Subcutaneous adipose tissue (tissue), 4 donors: ENCODE measurements around the gene LRRC7. TPM values are rescaled to one million over a fixed set of nuclear protein-coding genes. Genes with fewer than 3 reads are reported as not detected.

Source experiments
- CTCF ChIP-seq: fragments of 450-650 bp; IDR thresholded peaks from one replicate; pipeline ENCODE4 v1.5.1; 2016; ENCODE audit warnings: low read depth, mild to moderate bottlenecking, control low read depth, antibody characterized with exemption, moderate library complexity
- total RNA-seq, 4 donors: library from RNA; depleted of rRNA; stranded (reverse); fragments of >200 nt; gene quantifications; one replicate each; pipeline ENCODE4 v1.1.0, GENCODE V29; 2016

Gene LRRC7
- total RNA-seq, 4 donors from 2014 or later: not detected

DNA sequence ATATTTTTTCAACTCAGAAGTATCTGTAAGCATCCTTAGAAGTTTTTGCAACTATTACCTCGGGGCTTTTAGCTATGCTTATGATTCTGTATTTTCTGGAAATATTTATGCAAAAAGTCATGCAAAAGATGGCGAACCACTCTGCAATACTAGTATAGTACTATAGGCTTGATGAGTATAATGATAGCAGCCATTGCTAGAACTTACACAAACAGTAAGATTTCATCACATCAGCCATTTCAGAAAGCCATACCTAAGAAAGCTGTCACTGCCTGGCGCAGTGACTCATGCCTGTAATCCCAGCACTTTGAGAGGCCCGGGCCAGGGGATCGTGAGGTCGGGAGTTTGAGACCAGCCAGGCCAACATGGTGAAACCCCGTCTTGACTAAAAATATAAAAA, 227.1 kb downstream of the LRRC7 start:
- no peak for TF ChIP-seq CTCF

- TF ChIP-seq CTCF: no peak
Observed at GRCh38 chr1:69814926-69815325, 247.2 kb downstream of the LRRC7 start.

DNA sequence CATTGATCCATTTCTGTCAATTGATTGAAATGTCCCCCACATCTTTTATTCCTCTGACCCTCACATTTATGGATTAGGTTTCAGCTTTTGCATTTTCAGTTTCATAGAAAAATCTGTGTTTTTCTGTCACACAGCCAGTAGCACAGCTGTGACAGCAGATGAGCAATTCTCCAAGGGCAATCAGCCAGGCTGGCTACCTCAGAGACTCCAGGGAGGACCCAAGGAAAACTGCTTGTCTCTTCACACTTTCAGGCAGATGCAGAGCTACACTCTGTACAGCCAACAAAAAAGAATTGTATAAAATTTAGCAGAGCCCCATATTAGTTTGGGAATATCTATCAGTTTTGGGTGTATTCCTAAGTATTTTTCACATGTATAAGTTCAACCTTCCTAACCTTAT, 257.2 kb downstream of the LRRC7 start:
- TF ChIP-seq CTCF: no peak

DNA sequence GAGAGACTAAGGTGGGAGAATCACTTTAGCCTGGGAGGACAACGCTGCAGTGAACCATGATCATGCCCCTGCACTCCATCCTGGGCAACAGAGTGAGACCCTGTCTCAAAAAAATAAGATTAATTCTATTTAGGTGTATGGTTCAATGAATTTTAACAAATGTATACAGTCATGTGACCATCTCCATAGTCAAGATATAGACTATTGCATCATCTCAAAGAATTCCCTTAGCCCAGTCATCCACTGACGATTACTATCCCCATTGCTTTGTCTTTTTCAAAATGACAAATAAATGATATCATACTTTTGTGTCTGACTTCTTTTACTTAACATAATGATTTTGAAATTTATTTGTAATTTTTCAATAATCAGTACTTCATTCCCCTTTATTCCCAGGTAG, 260.0 kb downstream of the LRRC7 start:
- no peak for TF ChIP-seq CTCF

DNA sequence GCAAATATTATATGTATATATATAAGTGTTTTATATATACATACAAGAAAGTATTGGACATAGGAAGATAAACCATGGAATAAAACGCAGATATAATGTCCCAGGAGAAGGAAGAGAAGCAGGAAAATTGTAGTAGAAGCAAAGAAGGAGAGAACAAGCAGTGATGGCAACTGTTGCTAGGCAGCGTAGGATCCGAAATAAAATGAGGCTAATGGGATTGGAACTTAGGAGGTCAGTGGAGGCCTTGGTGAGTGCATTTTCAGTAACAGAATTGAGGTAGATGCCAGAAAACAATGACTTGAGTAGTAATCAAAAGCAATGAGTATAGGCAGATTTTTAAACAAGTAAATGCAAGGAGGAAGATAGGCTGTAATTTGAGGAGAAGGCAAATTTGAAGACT, 265.8 kb downstream of the LRRC7 start:
- TF ChIP-seq CTCF: no peak

GRCh38 chr1:69834336-69834735, 266.6 kb downstream of the LRRC7 start:
- no peak for TF ChIP-seq CTCF

DNA sequence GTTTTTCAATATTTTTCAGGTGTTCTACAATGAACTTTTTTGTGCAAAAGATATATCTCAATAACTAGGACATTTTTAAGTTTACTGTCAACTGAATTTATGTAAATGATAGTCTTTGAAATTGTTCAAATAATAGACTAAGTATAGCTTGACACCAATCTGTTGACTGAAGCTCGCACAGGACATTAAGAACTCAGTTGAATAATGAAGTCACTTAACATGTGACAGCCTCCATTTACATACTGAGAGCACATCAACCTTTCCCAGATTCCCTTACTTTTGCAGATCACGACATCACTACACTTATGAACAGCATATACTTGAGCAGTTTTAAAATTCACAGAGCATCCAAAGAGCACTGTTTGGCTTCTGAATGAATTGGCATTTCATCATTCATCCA, 268.2 kb downstream of the LRRC7 start:
- TF ChIP-seq CTCF: no peak
